Activated T-cell treated with anti-CD3 and anti-CD28 coated beads, Interleukin-2, amount 50 U/mL, for 24 hours (primary cell): ENCODE measurements around the gene DMBT1.

Experiments used
- DNase-seq: peaks from one replicate; pipeline ENCODE4 v3.0.0-alpha.2; 2020
- H3K27ac Mint-ChIP-seq: 2 replicates; pipeline ENCODE4 v1.8.0; 2020; ENCODE audit warnings: mild to moderate bottlenecking, mixed read lengths
- H3K27me3 Mint-ChIP-seq: 2 replicates; pipeline ENCODE4 v1.8.0; 2020; ENCODE audit warnings: mixed read lengths
- H3K36me3 Mint-ChIP-seq: 2 replicates; pipeline ENCODE4 v1.8.0; 2020; ENCODE audit warnings: low read depth, mixed read lengths
- H3K4me1 Mint-ChIP-seq: 2 replicates; pipeline ENCODE4 v1.8.0; 2020; ENCODE audit warnings: low read depth, mixed read lengths
- H3K4me3 Mint-ChIP-seq: 2 replicates; pipeline ENCODE4 v1.8.0; 2020; ENCODE audit warnings: mild to moderate bottlenecking, moderate library complexity, mixed read lengths
- H3K9me3 Mint-ChIP-seq: 2 replicates; pipeline ENCODE4 v1.8.0; 2020; ENCODE audit warnings: mixed read lengths

The DMBT1 gene

GRCh38 chr10:122673731-122674130, 113.2 kb downstream of the DMBT1 start:
- Mint-ChIP-seq H3K36me3 (no peaks in the 10 kb centered on the region), H3K27me3 (peaks cover 42% of the 10 kb centered on the region), H3K4me1 (no peaks in the 10 kb centered on the region), H3K4me3 (no peak overlapping the region), H3K27ac (no peak overlapping the region), H3K9me3 (no peaks in the 10 kb centered on the region)
- no peak for DNase-seq

DNA sequence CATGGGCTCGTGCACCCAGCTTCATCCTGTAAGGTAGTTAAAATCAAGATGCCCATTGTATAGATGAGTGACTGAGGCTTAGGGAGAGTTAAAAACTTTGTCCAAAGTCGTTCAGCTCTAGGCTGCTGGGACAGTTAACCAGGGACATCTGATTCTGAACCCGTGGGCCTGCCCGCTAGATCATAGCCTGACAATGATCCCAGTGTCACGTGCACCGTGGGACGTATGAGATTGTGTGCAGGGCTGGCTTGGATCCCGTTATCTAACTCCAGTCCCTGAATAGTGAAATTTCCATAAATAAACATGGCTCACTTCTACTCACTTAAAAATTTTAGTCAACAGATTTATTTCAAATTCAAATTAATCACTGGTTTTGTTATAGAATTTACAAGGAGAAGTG, 114.2 kb downstream of the DMBT1 start:
- no peak overlapping the region for H3K4me3 Mint-ChIP-seq
- DNase-seq = no peak
- H3K27ac Mint-ChIP-seq = no peak overlapping the region
- peaks cover 45% of the 10 kb centered on the region for H3K27me3 Mint-ChIP-seq
- H3K36me3 Mint-ChIP-seq = no peaks in the 10 kb centered on the region
- no peaks in the 10 kb centered on the region for H3K4me1 Mint-ChIP-seq
- H3K9me3 Mint-ChIP-seq = no peaks in the 10 kb centered on the region

DNA sequence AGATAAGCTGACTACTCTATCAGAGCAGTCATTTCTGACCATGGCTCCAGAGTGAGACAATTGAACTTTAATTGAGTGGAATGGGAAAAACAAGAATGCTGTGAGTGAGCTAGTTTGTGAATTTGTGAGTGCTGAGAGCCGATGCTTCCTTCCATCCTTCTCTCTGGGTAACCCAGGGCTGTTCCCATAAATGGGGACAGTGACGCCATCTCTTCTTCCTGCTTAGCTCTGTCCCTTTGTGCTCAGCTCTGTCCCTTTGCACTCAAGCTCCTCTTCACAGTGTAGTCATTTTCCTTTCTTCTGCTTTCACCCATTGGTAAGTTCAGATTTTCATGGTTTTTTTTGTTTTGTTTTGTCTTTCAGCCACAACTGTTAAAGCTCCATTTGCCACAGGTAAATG, 114.7 kb downstream of the DMBT1 start:
- no peaks in the 10 kb centered on the region for H3K36me3 Mint-ChIP-seq
- no peak overlapping the region for H3K27ac Mint-ChIP-seq
- DNase-seq = no peak
- H3K27me3 Mint-ChIP-seq = peaks cover 42% of the 10 kb centered on the region
- H3K9me3 Mint-ChIP-seq = no peaks in the 10 kb centered on the region
- H3K4me3 Mint-ChIP-seq = no peak overlapping the region
- no peaks in the 10 kb centered on the region for H3K4me1 Mint-ChIP-seq

GRCh38 chr10:122678266-122678665, 117.7 kb downstream of the DMBT1 start:
- H3K9me3 Mint-ChIP-seq = no peaks in the 10 kb centered on the region
- no peaks in the 10 kb centered on the region for H3K4me1 Mint-ChIP-seq
- H3K27ac Mint-ChIP-seq = no peak overlapping the region
- peaks cover 41% of the 10 kb centered on the region for H3K27me3 Mint-ChIP-seq
- H3K4me3 Mint-ChIP-seq = no peak overlapping the region
- no peak for DNase-seq
- no peaks in the 10 kb centered on the region for H3K36me3 Mint-ChIP-seq

DNA sequence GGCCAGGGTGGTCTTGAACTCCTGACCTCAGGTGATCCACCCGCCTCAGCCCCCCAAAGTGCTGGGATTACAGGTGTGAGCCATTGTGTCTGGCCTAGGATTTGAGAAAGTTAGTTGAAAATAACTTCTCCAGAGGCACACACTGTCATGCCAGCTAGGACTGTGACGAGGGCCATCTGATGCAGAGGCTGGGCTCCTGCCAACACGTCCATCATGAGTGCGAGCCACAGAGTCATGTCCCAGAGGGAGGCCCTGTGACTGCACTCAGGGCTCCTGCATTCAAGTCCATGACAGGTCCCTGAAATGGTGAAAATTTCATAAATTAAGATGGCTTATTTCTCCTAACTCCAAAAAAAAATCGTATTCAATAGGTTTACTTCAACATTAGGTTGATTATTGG, 122.0 kb downstream of the DMBT1 start:
- no peak overlapping the region for H3K27ac Mint-ChIP-seq
- no peak overlapping the region for H3K4me3 Mint-ChIP-seq
- no peaks in the 10 kb centered on the region for H3K4me1 Mint-ChIP-seq
- H3K36me3 Mint-ChIP-seq = no peaks in the 10 kb centered on the region
- DNase-seq = no peak
- H3K9me3 Mint-ChIP-seq = no peaks in the 10 kb centered on the region
- H3K27me3 Mint-ChIP-seq = peaks cover 50% of the 10 kb centered on the region

- no peak for DNase-seq
- Mint-ChIP-seq H3K4me1 (no peaks in the 10 kb centered on the region), H3K27ac (no peak overlapping the region), H3K36me3 (no peaks in the 10 kb centered on the region), H3K4me3 (no peak overlapping the region), H3K9me3 (no peaks in the 10 kb centered on the region), H3K27me3 (peaks cover 49% of the 10 kb centered on the region)
Observed at GRCh38 chr10:122688293-122688989, 127.9 kb downstream of the DMBT1 start.

- H3K9me3 Mint-ChIP-seq = no peaks in the 10 kb centered on the region
- no peak overlapping the region for H3K27ac Mint-ChIP-seq
- no peak overlapping the region for H3K4me3 Mint-ChIP-seq
- DNase-seq = no peak
- no peaks in the 10 kb centered on the region for H3K4me1 Mint-ChIP-seq
- no peaks in the 10 kb centered on the region for H3K36me3 Mint-ChIP-seq
- H3K27me3 Mint-ChIP-seq = peaks cover 43% of the 10 kb centered on the region
Observed at GRCh38 chr10:122689146-122689820, 128.7 kb downstream of the DMBT1 start.

DNA sequence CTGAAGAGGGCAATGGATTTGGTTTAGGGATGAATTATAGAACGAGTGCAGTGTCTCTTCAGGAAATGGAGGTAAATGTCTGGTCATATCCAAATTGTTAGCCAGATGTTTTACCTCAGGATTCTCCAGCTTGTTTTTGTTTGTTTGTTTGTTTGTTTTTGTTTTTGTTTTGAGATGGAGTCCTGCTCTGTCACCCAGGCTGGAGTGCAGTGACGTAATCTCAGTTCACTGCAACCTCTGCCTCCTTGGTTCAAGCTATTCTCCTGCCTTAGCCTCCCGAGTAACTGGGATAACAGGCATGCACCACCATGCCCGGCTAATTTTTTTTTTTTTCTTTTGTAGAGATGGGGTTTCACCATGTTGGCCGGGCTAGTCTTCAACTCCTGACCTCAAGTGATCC, 132.2 kb downstream of the DMBT1 start:
- H3K4me1 Mint-ChIP-seq = no peaks in the 10 kb centered on the region
- H3K36me3 Mint-ChIP-seq = no peaks in the 10 kb centered on the region
- no peak overlapping the region for H3K27ac Mint-ChIP-seq
- no peak overlapping the region for H3K4me3 Mint-ChIP-seq
- no peak for DNase-seq
- peaks cover 30% of the 10 kb centered on the region for H3K27me3 Mint-ChIP-seq
- H3K9me3 Mint-ChIP-seq = no peaks in the 10 kb centered on the region
